NCI-H526 (cell line): ENCODE results near the gene POR.
"Not testable (repeated sequence)": the region's sequence is repeated elsewhere in the genome, so short reads cannot be mapped to it uniquely, and the experiment has no call there.

Source experiments
- DNase-seq, 2 experiments: peaks; one replicate each; lab custom pipeline; 2025; lab: John Stamatoyannopoulos, UW

The POR gene

DNA sequence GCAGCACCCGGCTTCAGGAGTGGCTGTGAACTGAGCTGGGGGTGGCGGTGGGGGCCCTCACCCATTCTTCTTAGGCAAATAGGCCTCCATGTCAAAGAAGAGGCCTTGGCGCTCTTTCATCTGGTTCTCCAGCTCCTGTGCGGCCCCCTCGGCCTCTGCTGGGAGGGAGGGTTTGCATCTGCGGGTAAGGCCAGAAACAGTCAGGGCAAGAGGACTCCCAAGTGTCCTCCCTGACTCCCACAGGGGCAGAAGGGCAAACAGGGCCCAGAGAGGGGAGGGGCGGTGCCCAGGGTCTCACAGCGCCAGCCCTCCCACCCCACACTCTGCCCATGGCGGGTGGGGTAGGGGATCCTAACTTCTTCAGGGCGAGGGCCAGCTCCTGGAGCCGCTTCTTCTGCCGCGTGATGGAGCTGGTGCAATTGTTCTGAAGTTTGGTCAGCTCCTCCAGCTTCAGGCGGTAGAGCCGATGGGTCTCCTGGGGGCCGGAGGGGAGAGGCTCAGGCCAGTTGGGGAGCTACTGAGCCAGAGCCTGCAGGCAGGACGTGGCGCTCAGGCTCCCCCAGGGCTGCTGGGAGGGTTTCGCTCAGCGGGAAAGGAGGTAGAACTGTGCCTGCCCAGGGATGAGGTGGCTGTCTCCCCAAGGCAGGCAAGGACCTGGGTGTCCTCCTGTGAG is 77.3 kb downstream of the POR start:
- no peak for DNase-seq

DNA sequence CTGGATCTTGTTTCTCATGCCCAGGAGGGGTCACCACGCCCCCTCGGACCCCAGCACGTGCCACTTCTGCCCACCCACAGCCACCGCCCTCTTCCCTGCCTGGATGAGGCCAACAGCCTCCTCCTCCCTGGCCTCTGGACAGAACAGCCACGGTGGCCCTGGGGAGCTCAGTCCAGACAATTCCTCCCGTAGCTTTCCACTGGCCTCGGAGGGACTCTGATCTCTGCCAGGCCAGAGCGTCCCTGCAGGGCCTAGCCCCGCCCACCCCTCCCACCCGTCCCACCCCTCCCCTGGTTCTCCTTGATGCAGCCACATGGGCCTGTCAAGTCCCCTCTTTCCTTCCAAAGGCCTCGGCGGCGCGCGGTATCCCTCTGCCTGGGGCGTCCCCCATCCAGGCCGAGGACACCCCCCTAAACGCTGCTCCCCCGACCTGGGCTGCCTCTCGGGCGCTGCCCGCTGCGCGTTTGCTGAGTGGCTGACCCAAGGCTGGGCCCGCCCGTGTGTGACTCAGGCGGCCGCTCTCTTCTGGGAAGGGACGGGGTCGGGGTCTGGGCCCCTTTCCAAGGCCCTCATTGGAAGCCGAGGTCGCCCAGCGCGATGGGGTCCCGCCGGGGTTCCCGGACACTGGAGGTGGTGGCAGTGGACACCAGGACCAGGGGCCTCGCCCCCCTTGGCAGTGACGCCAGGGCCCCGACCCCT is 78.9 kb downstream of the POR start:
- DNase-seq: peak in 1 of 2 experiments; percentile 81

DNA sequence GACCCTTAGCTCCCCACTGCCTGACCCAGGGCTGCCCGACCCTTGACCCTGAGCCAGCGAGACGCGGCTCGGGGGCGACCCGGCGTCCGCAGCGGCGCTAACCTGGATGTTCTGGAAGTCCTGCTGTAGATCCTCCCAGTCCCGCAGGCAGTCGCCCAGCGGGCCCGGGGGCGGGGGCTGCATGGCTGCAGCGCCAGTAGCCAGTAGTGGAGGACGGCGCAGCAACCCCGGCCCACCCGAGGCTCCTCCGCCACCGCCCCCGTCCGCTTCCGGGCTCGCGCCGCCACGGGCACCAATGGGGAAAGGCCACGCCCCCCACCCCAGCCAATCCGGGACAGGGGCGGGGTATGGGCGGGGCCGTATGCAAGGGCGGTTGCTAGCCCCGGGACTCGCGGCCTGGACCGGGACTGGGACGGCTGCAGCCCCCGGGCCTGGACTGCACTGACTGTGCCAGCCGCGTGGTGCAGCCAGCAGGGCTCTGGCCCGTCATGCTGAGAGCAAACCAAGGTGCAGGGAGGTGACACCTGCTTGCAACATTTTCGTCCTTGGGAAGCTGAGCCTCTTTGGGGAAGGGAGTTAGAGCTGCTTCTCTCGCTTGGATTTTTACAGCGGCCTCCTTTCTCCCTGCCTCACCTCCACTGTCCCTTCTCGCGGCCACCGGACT is 79.6 kb downstream of the POR start, which contains the start of gene TMEM120A:
Gene TMEM120A (minus strand): TSS at position 208 of the 664 bp plus-strand sequence. CDS start 25 bp downstream, at position 183.
- DNase-seq: peak; percentile 87 to 98

DNA sequence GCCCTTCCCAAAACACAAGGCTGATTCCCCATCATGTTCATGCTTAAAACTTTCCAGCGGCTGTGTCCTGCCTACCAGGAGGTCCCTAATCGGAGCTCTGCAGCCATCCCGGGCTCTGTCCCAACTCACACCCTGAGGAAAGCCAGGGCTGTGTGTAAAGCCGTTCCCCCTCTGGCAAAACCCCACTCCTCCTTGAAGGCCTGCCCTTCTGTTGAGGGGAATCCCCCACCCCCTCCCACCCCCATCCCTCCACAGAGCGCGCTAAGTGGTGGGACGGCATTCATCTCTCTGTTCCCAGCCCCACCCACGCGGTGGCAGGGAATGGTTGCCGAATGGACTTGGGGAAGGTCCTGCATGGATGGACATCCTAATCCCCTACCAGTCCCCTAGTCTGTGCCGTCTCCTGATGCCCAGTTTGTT is 80.1 kb downstream of the POR start:
- DNase-seq: no peak

DNA sequence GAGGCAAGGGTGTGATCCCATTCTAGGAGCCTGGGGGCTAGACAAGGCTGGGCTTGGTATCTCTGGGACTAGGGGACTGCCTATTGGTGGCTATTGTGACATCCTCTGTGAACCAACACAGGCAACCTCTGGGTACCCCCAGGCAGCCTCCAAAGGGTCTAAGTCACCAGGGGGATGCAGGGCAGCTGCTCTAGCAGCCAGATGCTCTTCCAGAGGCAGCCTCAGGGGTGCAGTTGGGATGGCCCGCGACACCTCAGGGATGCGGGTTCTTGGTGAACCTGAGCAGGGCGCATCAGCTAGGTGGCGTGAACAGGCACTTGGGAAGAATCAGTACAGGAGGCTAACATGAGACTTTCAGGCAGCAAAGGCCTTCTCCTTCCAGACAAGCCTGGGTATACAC is 81.0 kb downstream of the POR start:
- no peak for DNase-seq

DNA sequence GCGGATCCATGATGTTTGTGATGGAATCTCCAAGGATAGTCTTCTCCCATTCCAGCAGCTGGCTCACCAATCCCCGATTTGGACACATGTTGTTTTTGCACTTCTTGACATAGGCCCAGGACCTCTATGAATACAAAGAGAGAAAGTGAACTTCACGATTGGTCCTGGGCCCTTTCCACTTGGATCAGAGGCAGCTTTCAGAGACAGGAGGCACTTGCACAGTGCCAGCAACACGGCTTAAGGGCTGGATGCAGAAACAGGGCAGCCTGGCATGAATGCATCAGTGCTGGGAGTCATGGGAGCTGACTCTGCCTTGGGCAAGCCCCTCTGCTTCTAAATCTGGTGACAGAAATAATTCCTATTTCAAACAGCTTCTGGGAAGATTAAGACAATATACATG is 81.5 kb downstream of the POR start:
- DNase-seq: no peak

DNA sequence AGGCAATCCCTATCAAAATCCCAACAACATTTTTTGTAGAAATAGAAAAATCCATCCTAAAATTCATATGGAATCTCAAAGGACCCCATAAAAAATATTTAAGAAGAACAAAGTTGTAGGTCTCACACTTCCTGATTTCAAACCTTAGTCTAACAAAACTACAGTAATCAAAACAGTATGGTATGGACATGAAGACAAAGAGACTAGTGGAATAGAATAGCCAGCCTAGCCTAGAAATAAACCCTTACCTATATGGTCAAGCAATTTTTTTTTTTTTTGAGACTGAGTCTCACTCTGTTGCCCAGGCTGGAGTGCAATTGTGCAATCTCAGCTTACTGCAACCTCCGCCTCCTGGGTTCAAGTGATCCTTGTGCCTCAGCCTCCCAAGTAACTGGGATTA is 83.1 kb downstream of the POR start:
- no peak for DNase-seq

DNA sequence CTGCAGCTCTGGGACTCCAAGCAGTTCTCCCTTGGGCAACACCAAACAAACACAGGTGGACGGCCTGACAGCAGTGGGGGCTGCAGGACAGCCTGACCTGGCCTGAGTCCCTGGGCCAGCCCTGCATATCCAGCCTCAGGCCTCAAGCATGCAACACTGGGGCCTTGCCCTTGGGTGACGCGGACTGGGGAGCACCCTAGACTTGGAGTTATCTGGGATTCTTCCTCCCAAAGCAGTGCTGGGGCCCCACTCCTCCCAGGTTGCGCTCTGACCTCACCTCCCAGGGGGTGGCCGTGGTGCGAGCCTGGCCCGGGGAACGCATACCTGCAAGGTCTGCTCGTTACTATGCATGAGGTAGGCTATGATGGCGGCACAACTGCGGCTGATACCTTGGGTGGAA is 85.6 kb downstream of the POR start:
- DNase-seq: no peak

DNA sequence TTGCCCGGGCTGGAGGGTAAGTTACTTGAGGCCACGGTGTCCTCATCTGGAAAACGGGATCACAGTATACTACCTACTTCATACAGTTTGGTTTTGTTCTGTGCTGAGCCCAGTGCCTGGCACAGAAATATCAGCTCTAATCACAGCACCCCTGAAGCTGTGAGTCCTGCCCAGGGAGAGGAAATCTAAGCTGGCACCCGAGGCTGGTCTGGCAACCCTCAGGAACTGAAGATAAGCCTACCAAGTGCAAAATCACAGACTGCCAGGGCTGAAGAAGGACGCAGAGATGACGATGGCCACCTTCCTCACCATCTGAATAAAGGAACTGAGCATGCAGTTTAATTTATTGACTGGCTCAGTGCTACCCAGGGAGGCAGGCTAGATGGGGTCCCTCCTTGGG is 87.2 kb downstream of the POR start:
- DNase-seq: no peak

DNA sequence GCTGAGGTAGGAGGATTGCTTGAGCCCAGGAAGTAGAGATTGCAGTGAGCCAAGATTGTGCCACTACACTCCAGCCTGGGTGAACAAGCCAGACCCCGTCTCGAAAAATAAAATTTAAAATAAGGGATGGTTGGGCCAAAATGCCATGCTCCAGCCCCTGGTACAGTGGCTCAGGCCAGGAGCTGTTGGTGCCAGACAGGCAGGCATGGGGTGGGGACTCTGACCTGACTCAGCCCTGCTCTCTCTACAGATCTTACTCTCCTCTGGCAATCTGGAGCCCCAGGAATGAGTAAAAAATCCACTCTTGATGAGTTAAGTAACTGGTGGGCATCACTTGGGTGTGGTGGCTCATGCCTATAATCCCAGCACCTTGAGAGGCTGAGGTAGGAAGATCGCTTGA is 87.9 kb downstream of the POR start:
- DNase-seq: no peak

DNA sequence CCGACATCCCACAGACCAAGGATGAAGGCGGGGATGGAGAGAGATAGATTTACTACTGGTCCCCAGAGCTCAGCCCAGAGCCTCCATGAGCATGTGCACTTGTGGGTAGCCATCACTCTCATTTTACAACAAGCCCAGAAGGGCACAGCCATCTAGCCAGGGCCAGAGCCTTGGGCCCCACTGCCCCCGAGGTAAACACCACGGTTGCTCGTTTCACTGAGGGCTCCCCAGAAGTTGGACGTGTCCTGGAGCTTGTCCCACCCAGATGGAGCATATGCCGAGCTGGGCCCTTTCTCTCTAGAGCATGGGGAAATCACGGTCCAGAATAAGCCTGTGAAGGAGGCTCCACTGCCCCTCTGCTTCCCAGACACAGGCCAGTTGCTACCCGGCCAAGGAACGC is 88.4 kb downstream of the POR start:
- no peak for DNase-seq

DNA sequence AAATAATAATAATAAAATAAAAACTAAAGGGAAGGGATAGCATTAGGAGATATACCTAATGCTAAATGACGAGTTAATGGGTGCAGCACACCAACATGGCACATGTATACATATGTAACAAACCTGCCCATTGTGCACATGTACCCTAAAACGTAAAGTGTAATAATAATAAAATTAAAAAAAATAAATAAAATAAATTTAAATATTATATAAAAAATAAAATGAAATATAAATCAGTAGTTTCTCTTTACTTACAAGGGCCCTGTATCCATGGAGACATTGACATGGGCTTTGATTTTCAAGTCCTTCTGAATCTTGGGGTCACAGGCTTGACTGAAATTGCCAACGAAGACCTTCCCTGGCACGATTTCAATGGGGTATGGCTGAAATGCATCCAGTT is 90.0 kb downstream of the POR start:
- DNase-seq: not testable (repeated sequence)

DNA sequence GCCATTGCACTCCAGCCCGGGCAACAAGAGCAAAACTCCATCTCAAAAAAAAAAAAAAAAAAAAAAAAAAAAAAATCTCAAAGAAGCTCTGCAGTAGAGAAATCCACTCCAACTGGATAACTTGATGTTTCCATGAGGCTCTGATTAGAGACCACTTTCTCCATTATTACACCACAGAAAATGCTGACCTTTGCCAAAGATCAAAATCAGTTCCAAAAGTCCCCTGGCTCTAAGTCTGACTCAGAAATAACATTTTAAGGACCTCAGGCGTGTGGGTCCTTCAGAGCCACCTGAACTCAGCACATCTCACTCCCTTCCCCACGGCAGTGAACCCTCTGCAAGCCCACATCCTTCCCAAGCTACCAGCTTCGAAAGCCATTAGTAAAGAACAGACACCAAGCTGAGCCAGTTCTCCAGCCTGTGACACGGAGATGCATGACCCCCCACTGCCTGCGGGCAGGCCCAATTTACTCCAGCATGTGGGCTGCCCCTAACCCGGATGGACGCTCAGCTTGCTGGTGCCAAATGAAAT is 93.3 kb downstream of the POR start:
- no peak for DNase-seq

DNA sequence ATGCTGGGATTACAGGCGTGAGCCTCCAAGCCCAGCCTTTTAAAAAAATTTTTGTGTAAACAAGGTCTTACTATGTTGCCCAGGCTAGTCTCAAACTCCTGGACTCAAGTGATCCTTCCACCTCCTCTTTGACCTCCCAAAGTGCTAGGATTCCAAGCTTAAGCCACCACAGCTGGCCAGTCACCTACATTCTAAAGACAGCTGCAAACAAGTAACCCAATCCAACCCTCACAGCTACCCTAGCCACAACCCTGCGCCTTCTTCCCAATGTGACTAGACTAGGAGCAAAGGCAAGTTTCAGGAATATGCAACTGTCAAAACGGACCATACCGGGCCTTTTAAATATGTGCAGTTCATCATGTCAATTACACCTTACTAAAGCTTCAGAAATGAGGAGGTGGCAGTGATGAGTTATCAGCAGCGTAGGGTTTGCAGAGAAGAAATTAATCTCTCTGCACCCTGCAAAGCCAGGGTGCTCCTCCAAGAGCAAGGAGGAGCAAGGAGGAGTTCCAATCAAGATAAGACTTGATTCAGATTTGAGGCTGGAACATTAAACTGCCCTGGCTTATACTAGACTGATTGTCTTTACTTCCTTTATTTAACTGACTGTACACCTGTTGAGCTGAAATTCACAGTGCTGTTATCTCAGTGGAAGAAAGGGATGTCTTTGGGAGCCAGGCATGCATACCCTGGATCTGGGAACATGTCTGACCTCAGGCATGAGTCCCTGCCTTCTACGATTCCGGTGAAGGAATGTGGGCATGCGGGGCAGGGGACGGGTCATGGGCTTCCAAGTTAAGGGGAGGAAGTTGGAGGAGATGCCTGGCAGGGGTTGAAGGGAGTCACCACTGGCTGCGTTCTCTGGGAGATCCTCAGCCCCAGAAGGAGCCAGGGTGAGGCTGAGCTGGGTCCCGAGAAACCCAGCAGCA is 95.0 kb downstream of the POR start:
- DNase-seq: no peak

DNA sequence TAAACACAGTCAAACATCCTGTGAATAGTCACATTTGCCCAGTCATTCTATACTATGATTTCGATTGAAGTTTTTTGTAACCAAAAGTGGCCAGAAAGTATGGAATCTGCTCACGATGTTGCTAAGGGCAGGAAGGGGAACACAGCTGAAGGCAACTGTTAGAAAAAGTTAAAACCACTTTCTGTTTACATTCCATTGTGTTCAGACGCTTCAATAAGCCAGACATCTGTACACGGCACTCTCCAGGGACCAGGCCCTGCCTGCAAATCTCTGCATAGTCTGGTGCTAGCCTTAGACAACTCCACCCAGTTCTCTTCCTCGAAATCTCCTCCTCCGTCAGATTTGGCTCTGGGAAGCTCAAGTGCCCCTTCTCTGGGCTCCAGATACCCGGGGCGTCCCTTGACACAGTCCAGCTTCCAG is 96.5 kb downstream of the POR start:
- DNase-seq: no peak

DNA sequence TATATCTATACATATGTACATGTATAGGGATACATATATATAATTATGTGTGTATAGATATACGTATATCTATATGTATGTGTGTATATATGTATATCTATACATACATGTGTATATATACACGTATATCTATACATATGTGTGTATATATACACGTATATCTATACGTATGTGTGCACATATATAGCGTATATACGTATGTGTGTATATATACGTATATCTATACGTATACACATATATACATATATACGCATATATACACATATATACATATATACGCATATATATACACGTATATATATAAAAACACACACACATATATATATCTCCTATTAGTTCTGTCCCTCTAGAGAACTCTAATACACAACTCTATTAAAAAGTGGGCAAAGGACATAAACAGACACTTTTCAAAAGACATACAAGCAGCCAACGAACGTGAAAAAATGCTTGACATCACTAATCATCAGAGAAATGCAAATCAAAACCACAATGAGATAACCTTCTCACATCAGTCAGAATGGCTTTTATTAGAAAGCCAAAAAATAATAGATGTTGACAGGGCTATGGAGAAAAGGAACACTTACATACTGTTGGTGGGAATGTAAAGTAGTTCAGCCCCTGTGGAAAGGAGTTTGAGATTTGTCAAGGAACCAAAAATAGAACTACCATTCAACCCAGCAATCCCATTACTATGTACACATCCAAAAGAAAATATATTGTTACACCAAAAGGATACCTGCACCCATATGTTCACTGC is 101.4 kb downstream of the POR start:
- DNase-seq: no peak

DNA sequence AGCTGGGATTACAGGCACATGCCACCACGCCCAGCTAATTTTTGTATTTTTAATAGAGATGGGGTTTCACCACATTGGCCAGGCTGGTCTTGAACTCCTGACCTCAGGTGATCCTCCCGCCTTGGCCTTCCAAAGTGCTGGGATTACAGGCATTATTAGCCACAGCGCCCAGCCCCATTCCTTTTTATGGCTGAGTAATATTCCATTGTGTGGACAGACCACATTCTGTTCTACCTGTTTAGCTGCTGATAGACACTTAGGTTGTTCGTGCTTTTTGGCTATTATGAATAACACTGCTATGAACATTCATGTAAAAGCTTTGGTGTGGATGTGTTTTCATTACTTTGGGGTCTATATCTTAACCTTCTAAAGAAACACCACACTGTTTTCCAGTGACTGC is 103.6 kb downstream of the POR start:
- DNase-seq: not testable (repeated sequence)

DNA sequence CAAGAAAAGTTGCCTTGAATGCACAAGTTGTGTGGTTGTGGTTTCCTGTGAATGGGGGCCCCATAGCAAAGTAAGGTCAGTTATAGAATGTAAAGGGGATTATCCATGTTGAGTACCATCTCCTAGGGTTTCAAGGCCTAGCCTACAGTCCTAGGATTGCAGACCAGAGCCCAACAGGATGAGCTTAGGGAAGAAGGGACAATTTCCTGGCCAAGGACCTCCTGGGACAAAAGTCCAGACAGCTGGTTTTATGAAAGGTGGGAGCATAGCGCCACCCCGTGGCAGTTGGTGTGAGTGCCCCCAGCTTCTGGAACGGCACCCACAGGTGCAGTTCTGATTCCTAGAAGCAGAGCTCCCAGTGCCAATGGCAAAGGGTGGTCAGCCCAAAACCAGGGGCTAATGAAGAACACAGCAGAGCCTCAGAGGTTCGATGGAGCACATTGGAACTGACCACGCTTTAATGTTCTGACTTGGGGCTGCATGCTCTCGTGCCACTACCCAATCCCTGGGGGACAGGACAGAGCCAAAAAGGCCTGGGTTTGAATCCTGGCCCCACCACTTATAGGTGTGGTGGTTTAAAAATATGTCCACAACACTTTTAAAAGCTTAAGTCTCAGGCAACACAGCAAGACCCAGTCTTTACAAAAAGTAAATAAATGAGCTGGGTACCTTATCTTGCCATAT is 105.2 kb downstream of the POR start:
- DNase-seq: peak; percentile 21 to 88

DNA sequence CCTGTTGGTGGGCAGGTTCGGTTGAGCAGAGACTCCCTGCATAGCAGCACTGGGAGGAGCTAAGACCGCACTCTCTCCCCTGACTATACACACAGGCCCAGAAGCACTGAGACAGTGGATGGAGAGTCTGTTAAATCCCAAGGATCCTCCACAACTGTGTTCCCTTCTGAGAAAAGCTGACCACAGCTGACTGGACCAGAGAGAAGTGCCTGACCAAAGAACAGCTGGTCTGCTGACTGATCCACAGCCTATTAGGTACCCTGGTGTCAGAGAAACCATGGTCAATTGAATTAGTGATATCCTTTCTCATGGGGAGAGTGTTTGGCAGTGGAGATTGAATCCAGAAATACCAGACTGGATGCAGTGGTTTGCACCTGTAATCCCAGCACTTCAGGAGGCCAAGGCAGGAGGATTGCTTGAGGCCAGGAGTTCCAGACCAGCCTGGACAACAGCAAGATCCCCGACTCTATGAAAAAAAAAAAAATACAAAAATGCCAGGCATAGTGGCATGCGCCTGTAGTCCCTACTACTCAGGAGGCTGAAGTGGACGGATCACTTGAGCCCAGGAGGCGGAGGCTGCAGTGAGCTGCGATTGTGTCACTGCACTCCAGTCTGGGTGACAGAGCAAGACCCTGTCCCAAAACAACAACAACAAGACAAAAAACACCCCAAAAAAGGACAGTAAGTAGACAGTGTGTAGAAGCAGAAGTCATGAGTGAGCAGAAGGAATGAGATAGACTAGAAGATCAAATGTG is 107.2 kb downstream of the POR start:
- DNase-seq: no peak

DNA sequence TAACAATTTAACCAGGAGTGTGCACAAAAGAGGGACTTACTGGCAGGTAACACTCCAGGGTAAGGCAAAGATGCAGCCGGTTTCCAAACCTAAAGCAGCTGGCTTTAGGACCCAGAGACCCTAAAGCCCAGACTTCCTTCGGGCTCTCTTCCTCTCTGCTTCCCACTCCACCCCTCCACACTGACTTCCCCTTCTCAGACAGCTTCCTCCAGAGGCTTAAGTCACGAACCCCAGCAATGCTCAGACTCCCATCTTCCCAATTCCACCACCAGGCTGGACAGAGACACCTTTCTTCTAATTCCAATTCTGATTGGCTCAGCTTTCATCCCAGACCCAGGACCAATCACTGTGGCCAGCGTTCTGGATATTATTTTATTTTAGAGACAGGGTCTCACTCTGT is 108.0 kb downstream of the POR start:
- no peak for DNase-seq
